AML-193 (cell line): ENCODE data around the gene KRTAP5-6.
"Not testable (repeated sequence)": the region's sequence is repeated elsewhere in the genome, so short reads cannot be mapped to it uniquely, and the experiment has no call there.

ENCODE experiments used
- DNase-seq, 2 experiments: peaks; one replicate each; lab custom pipeline; 2025; lab: John Stamatoyannopoulos, UW

The KRTAP5-6 gene

DNA sequence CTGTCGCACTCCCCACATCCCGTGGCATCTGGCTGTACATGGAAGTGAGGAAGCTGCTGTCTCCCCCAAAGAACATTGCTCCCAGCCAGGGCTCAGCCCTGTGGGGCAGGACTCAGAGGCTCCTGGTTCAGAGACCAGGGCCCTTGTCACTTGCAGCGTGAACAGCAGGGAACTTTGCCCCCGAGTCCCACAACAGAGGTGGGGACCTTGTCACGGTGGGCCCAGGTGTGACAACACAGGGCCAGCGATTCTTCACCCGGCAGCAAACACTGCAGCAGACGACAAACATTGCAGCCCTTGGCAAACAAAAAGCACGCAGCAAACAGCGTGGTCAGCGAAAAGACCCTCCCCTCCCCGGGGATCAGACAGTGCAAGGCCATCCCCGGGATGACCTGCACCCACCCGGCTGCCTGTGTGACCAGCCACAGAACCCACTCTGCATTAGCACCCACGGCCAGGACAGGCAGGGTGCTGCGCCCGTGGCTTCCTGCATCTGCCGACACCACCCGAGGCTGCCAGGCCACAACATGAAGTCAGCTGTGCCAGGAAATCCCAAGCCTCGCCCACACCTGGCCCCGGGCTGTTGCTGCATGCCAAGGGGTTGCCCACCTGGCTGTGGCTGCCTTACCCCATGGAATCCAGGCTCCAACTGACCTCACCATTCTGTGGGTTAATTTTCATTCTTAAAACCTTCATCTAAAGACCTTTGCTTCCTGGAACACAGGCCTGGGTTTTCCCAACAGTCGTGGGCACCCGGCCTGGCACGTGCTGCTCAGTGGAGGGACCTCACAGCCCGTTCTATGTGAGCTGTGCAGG, 35.3 kb upstream of the KRTAP5-6 start:
- DNase-seq = not testable (repeated sequence)

DNA sequence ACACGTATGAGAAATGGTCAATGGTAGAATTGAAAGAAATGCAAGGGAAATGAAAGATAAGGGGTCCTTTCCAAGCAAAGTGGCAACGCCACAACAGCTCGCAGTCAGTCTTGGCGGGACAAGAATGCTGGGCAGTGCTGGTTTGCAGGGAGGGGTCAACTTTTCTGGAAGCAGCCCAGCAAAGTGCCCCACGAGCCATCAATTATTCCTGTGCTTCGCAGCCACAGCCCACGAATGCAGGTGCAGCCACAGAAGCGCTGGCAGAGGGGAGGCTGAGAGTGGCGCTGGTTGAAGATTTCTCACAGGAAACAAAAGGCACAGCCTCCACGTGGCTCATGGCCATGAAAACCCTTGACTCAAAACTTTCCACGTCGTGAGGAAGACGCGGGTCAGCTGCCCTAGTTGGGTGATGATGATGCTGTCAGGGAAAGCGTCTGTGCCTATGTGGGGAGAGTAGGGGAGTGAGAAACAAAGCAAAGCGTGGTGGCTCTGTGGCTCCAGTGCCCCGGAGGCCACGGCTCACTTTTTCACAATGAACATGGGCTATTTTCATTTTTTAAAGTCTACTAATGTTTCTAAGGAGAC, 34.2 kb upstream of the KRTAP5-6 start:
- DNase-seq = not testable (repeated sequence)

DNA sequence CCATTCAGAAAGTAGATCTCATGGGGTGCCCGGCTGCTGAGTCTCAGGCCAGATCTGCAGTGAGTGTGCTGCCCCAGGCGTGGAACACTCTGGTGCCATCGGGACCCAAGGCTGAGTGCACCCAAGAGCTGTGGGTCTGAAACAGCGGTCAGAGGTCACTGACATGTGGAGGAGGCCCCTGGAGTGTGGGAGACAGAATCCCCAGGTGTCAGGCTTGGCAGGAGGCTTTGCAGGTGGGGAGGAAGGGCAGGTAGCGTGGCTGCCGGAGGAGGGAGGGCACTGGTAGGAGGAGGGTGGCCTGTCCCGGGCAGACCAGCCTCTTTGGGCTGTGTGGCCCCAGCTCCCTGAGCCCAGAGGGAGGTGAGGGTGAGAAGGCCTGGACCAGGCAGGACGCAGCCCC, 31.7 kb upstream of the KRTAP5-6 start:
- no peak for DNase-seq

DNA sequence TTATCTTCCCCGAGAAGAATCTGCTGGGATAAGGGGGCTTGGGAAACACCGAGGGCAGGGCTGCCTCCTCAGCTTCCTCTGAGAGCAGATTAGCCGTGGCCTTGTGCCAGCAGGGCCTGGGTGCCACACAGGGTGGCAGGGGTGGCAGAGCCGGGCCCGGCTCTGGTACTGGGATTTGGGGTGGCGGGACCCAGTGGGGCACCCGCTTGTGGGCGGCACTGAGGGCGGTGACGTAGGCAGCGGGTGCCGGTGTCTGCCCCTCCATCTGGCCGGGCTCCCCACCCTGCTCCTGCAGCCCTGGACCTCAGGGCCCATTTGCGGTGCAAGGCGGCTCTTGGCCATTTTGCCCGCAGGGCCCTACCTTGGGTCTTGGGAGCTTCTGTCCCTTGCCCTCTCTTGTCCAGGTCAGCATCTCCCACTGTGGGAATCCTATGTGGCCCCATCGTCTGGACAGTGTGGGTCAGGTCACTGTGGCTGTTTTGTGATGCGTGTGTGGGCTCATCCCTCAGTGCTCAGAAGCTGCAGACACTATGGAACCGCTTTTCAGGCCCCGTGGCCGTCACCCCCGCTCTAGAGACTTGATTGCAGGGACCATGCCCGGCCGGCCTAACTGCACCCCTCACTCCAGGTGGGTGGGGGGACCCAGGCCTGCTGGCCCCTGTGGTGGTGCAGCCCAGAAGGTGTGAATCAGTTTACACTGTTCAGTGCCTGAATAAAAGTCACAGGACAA, 29.7 kb upstream of the KRTAP5-6 start:
- no peak for DNase-seq

- no peak for DNase-seq
Observed at GRCh38 chr11:1667906-1668305, 29.1 kb upstream of the KRTAP5-6 start.

DNA sequence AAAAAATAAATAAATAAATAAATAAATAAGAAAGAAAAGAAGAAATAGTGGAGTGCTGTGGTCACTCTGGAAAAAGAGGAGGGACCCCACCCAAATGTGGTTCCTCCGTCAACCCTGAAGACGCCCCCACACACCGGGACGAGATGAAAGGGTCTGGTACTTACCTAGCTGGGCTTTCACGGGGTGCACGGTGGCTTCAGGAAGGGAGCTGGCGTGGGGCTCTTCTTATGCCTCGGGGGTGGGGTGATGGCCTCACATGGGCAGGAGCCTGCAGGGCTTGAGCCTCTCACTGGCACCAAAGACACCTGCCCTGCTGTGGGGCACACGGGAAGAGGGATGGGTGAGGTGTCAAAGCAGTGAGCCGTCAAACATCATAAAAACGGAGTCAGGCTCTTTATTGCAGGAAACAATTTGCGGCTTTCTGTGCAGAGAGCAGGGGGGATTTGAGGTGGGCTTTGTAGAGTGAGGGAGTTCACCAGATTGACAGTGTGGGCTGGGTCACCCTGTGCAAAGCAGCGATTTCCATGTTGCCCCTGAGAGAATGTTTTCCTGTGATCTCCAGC, 28.0 kb upstream of the KRTAP5-6 start:
- DNase-seq = no peak

DNA sequence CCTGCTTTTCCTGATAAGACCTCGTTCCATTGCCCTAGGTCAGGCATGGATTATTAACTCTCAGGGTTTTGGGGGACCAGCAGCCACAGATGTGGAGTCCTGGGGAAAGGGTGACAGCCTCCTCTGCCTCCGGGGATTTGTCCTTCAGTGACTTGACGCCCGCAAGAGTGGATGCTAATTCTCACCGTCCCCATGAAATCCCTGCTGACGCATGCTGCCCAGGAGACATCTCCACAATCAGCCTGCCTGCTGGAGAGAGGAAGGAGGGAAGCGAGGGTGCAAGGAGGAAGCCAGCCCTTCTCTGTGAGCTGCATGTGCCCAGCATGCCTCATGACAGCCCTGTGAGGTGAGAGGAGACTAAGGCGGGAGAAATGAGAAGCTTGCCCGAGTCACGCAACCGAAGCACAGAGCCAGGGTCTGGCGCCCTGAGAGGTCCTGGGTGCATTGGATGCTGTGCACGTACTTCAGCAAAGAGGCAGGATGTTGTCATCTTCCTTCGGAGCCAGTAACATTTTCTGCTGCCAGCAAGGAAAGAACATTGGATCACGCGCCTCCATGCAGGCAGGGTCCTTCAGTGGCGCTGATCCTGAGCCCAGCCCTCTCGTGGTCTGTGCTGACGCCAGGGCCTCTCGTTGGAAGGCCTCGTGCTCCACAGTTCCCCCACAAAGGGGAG, 27.3 kb upstream of the KRTAP5-6 start:
- DNase-seq = no peak

GRCh38 chr11:1670457-1670856, 26.5 kb upstream of the KRTAP5-6 start:
- DNase-seq = not testable (repeated sequence)

DNA sequence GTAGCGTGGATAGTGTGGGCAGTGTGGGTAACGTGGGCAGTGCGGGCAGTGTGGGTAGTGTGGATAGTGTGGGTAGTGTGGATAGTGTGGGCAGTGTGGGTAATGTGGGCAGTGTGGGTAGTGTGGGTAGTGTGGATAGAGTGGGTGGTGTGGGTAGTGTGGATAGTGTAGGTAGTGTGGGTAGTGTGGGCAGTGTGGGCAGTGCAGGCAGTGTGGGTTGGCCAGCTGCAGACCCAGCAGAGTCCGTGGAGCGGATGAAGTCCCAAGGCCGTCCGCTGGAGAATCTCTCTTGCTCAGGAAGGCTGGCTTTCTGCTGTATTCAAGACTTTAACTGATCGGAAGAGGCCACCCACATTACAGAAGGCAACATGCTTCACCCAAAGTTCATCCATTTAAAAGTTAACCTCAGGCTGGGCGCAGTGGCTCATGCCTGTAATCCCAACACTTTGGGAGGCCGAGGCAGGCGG, 26.1 kb upstream of the KRTAP5-6 start:
- DNase-seq = no peak

GRCh38 chr11:1671658-1672057, 25.3 kb upstream of the KRTAP5-6 start:
- no peak for DNase-seq

DNA sequence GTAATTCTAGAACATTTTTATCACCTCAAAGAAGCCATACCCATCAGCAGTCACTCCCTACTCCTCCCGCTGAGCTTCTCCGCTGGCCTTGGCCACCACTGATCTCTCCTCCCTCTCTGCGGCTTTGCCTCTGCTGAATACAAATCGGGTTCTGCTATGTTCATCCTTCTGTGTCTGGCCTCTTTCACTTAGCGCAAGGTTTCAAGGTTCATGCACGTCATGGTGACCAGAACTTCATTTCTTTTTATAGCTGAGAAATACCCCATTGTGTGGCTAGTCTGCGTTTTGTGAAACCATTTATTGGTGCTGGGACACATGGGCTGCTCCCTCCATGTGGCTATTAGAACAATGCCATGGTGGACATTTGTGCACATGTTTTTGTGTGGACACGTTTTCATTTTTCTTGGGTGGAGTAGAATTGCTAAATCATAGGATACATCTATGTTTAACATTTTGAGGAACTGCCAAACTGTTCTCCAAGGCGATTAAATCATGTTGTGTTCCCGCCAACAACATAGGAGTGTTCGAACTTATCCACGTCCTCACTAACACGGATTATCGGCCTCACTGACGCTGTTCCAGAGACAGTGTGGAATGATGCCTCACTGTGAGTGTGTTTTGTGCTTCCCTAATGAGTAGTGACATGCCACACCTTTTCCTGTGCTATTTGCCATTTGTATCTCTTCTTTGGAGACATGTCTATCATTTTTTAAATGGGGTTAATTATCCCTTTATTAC, 24.2 kb upstream of the KRTAP5-6 start:
- no peak for DNase-seq

DNA sequence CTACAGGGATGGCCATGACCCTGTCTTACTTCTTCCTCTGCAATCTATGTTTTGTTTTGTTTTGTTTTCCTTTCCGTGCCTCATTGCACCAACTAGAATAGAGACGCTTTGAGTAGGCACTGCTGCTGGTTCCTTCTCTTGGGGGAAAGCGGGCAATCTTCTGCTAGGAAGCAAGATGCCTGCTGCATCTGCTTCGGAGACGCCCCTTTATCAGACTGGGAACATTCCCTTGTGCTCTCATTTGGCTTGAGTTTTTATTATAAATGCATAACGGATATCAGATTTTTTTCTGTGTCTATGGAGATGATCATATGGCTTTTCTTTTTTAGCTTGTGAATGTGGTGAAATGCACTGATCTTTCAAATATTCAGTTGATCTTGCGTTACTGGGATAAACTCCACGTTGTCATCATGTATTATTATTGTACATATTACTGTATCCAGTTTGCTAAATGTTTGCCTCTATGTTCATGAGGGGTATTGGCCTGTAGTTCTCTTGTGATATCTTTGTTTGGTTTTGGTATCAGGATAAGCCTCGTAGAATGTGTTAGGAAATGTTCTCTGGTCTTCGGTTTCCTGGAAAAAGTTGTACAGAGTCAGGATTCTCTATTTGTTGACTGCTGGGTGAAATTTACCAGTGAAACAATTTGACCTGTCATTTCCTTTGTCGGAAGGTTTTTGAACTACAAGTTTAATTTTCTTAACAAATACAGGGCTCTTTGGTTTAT, 23.4 kb upstream of the KRTAP5-6 start:
- no peak for DNase-seq

DNA sequence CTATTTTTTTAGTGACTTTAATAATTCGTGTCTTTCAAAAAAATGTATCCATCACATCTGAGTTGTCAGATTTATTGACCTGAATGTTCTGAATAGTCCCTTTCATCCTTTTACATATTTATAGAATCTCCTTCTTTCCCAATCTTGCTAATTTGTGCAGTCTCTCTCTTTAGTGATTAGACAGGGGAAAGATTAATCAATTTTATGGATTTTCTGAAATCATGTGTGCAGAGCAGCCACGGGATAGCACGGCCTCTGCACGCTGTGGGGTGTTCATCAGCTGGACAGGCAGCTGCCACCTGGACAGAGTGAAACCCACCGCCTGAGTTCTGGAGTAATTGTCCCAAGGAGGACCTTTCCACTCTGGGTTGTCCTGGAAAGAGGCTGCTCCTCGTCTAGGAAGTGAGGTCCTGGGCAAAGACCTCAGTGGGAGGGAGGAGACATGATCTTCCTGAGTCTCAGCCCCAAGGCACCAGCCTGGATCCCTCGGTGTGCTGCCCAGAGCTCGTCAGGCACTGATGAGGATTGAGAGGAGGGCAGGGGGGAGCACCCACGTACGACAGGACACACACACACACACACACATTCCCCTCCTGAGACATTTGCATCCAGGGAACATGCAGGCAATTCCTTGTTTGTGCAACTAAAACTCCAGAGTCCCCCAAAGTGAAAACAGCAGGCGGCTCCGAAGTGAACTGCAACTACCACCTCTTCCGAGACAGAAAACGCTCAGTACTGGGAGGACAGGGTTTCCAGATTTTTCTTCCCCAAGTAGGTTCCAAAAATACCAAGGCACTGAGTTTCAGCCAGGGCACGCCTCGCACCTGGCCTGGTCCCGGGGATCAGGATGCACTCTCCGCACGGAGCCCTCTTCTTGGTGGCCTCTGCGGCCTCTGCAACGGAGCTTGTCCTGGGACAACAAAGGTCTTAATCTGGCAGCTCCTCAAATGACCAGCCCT, 22.5 kb upstream of the KRTAP5-6 start:
- DNase-seq = no peak

GRCh38 chr11:1675536-1676228, 21.3 kb upstream of the KRTAP5-6 start:
- no peak for DNase-seq

DNA sequence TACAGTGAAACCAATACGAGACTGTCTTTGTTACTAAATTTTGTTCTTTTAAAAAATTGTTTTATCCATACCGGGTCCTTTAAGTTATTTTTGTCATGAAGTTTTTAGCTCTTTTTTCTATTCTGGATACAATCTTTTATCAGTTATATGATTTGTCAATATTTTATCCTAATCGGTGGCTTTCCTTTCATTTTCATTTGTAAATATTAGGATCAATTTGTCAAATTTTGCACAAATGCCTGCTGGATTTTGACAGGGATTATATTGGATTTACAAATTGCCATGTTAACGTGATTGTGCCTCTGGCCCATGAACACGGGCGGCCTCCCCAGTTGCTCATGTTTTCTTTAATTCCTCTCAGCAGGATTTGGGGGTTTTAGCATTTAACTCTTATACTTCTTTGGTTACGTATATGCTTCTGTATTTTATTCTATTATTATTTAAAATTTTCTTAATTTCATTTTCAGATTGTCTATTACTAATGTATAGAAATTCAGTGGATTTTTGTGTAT, 20.7 kb upstream of the KRTAP5-6 start:
- no peak for DNase-seq

DNA sequence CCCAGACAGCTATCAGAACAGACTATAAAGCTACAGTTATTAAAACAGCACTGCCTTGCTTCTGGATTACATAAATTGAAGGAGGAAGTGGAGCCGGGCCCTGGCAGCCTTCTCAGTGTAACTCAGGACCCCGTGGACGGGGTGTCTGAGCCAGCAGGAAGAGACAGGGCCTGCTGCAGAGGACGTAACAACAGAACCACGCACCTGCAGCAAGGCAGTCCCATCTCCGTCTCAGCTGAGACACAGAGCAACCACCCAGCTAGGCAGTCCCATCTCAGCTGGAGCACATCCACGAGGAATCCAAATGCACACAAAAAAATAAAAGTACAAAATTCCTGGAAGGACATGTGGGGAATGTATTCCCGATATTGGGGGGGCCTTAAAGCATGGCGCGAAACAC, 17.1 kb upstream of the KRTAP5-6 start:
- no peak for DNase-seq

DNA sequence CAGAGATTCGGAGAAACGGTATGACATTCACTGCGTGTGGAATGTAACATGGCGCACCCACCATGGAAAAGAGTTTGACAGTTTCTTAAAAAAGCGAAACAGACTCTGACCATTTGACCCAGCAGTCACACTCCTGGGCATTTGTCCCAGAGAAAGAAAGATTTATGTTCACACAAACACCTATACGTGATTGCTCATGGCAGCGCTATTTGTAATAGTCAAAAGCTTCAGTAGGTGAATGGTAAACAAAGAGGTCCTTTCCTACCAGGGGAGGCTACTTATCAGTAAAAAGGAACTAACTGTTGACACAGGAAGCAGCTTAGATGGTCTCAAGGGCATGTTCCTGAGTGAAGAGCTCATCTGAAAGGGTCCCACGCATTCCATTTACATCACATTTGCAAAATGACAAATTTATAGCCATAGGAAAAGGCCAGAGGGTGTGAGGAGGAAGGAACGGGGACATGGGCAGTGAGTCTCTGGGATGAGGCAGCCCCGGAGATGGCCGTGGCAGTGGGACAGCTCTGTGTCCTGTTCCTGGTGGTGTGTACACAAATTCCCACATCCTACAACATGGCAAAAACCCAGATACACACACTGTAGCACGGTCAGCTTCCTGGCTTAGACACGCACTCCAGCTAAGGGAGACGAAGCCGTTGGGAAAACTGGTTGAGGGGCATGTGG, 14.6 kb upstream of the KRTAP5-6 start:
- no peak for DNase-seq

DNA sequence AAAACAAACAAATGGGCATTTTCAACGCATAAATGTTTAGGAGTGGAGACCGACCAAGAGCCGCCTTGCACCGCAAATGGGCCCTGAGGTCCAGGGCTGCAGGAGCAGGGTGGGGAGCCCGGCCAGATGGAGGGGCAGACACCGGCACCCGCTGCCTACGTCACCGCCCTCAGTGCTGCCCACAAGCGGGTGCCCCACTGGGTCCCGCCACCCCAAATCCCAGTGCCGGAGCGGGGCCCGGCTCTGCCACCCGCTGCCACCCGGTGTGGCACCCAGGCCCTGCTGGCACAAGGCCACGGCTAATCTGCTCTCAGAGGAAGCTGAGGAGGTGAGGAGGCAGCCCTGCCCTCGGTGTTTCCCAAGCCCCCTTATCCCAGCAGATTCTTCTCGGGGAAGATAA, 13.8 kb upstream of the KRTAP5-6 start:
- DNase-seq = not testable (repeated sequence)
